ENCODE data around the gene MCM5. TPM values are rescaled to one million over a fixed set of nuclear protein-coding genes. Genes with fewer than 3 reads are reported as not detected.

Gene MCM5
- total RNA-seq, 1 experiment from 2014 or later: 107 TPM

DNA sequence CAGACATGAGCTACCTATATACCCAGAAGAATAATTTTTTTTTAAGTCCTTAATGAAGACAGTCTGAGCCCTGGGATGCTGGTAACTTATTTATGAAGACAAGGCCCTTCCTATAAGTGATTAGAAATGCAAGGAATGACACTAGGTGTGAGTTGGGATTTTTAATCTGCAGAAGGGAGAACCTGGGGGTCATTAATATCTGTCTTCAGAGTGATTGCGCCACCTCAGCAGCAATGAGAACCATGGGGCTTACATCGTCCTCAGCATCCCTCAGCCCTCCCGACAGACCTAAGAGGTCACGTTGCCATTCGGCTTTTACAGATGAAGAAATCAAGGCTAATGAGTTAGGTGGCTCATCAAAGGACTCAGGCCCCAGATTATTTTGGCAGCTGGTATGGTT is 55.6 kb downstream of the MCM5 start:
- no peaks in the 10 kb centered on the region for H3K9me3 Mint-ChIP-seq (ENCODE audit: unreplicated experiment)
- H3K27ac Mint-ChIP-seq (ENCODE audit: unreplicated experiment): no peak overlapping the region
- H3K27me3 ChIP-seq (replicated peaks; ENCODE audit: control insufficient read depth, insufficient read depth, low read length): no peaks in the 10 kb centered on the region
- no peak overlapping the region for H3K4me3 Mint-ChIP-seq (ENCODE audit: unreplicated experiment)
- ChIA-PET CTCF (no interaction called here), POLR2A (interaction anchor here (0.6 kb wide), 1 partner anchor 24 kb away, joined by 7 read pairs; no protein-coding TSS in a partner anchor)
- no peaks in the 10 kb centered on the region for H3K36me3 ChIP-seq (ENCODE audit: control insufficient read depth, insufficient read depth, low read length)
- BruUV-seq (replicated peaks): no TSS peak
- H3K36me3 Mint-ChIP-seq (ENCODE audit: insufficient read depth, unreplicated experiment): no peaks in the 10 kb centered on the region
- H3K4me1 ChIP-seq: no peaks in the 10 kb centered on the region
- peaks cover 5% of the 10 kb centered on the region for H3K27me3 Mint-ChIP-seq (ENCODE audit: insufficient read depth, unreplicated experiment)
- TF ChIP-seq, protein P1, sequence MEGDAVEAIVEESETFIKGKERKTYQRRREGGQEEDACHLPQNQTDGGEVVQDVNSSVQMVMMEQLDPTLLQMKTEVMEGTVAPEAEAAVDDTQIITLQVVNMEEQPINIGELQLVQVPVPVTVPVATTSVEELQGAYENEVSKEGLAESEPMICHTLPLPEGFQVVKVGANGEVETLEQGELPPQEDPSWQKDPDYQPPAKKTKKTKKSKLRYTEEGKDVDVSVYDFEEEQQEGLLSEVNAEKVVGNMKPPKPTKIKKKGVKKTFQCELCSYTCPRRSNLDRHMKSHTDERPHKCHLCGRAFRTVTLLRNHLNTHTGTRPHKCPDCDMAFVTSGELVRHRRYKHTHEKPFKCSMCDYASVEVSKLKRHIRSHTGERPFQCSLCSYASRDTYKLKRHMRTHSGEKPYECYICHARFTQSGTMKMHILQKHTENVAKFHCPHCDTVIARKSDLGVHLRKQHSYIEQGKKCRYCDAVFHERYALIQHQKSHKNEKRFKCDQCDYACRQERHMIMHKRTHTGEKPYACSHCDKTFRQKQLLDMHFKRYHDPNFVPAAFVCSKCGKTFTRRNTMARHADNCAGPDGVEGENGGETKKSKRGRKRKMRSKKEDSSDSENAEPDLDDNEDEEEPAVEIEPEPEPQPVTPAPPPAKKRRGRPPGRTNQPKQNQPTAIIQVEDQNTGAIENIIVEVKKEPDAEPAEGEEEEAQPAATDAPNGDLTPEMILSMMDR (IDR thresholded peaks at IDR 0.05; ENCODE audit: insufficient read depth in 1 of 2, low read depth in 1 of 2, low read length in 1 of 2, severe bottlenecking in 1 of 2, unreplicated experiment in 1 of 2): no peak
- no peaks in the 10 kb centered on the region for H3K9me3 ChIP-seq
- no peak for DNase-seq
- intact Hi-C loops (cut with micrococcal nuclease; ENCODE audit: unreplicated experiment): no loop called here
- no peaks in the 10 kb centered on the region for H3K4me1 Mint-ChIP-seq (ENCODE audit: low read depth, unreplicated experiment)
- H3K4me3 ChIP-seq (ENCODE audit: low read depth, low read length): no peak overlapping the region

DNA sequence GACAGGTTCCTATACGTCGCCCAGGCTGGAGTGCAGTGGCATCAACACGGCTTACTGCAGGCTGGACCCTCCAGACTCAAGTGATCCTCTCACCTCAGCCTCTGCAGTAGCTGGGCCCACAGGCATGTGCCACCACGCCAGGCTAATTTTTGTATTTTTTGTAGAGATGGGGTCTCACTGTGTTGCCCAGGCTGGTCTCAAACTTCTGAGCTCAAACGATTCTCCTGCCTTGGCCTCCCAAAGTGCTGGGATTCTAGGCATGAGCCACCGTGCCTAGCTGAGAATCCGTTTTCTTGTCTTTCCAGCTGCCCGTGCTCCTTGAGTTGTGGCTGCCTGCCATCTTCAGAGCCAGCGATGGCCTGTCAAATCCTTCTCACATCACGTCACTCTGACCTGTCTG is 56.8 kb downstream of the MCM5 start:
- H3K27me3 Mint-ChIP-seq (ENCODE audit: insufficient read depth, unreplicated experiment): peaks cover 5% of the 10 kb centered on the region
- POLR2A ChIA-PET: no interaction called here
- CTCF ChIA-PET: no interaction called here

DNA sequence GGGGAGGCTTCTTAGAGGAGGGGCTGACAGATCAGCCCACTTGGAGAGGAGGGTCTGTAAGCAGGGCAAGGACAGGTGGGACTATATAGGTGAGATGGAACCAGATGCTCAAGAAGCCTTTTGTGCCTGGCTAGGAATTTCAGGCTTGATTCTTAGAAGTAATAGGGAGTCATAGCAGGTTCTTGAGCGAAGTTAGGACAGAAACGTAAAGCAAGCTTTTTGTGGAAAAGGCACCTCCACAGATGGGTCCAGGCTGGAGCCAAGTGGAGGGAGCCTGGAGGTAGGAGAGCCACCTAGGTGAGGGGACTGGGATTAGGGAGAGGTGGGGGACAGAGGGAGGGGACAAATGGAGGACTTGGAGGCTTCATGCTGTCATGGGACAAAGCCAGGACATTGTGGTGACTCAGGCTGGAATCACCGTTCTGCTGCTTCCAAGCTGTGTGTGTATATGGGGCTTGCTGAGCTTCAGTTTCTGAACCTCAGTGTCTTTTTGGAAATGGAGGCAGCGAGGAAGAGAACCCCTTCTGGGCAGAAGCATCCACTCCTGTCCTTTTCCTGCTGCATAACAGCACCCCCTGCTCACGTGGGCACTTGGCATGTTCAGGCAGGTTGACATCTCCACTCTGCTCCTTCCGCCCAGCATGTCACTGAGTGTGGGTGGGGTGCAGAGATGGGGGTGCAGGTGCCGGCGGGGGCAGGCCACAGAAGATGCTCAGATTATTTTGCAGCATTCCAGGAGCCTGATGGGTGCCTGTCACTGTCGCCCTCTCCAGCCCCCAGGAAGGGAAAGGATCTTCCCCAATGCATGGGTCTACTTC is 58.0 kb downstream of the MCM5 start:
- BruUV-seq (replicated peaks): no TSS peak
- Histone ChIP-seq H3K4me3 (ENCODE audit: low read depth, low read length) (no peak overlapping the region), H3K4me1 (no peaks in the 10 kb centered on the region), H3K36me3 (ENCODE audit: control insufficient read depth, insufficient read depth, low read length) (no peaks in the 10 kb centered on the region), H3K9me3 (no peaks in the 10 kb centered on the region), H3K27me3 (replicated peaks; ENCODE audit: control insufficient read depth, insufficient read depth, low read length) (no peaks in the 10 kb centered on the region)
- peaks cover under 1% of the 10 kb centered on the region for H3K9me3 Mint-ChIP-seq (ENCODE audit: unreplicated experiment)
- no peaks in the 10 kb centered on the region for H3K36me3 Mint-ChIP-seq (ENCODE audit: insufficient read depth, unreplicated experiment)
- DNase-seq: no peak
- intact Hi-C loops (cut with micrococcal nuclease; ENCODE audit: unreplicated experiment): no loop called here
- no peak overlapping the region for H3K4me3 Mint-ChIP-seq (ENCODE audit: unreplicated experiment)
- ChIA-PET POLR2A (no interaction called here), CTCF (no interaction called here)
- TF ChIP-seq, protein P1 (IDR thresholded peaks at IDR 0.05; ENCODE audit: insufficient read depth in 1 of 2, low read depth in 1 of 2, low read length in 1 of 2, severe bottlenecking in 1 of 2, unreplicated experiment in 1 of 2): no peak
- H3K4me1 Mint-ChIP-seq (ENCODE audit: low read depth, unreplicated experiment): no peaks in the 10 kb centered on the region
- H3K27ac Mint-ChIP-seq (ENCODE audit: unreplicated experiment): no peak overlapping the region
- H3K27me3 Mint-ChIP-seq (ENCODE audit: insufficient read depth, unreplicated experiment): peaks cover 5% of the 10 kb centered on the region

More for the DNA sequence above, 56.8 kb downstream of the MCM5 start:
- Histone ChIP-seq H3K4me3 (ENCODE audit: low read depth, low read length) (no peak overlapping the region), H3K4me1 (no peaks in the 10 kb centered on the region), H3K36me3 (ENCODE audit: control insufficient read depth, insufficient read depth, low read length) (no peaks in the 10 kb centered on the region), H3K27me3 (replicated peaks; ENCODE audit: control insufficient read depth, insufficient read depth, low read length) (no peaks in the 10 kb centered on the region), H3K9me3 (no peaks in the 10 kb centered on the region)
- Mint-ChIP-seq H3K4me1 (ENCODE audit: low read depth, unreplicated experiment) (no peaks in the 10 kb centered on the region), H3K36me3 (ENCODE audit: insufficient read depth, unreplicated experiment) (no peaks in the 10 kb centered on the region), H3K9me3 (ENCODE audit: unreplicated experiment) (no peaks in the 10 kb centered on the region), H3K4me3 (ENCODE audit: unreplicated experiment) (no peak overlapping the region), H3K27ac (ENCODE audit: unreplicated experiment) (no peak overlapping the region)
- no peak for DNase-seq
- no TSS peak for BruUV-seq (replicated peaks)
- TF ChIP-seq, protein P1 (IDR thresholded peaks at IDR 0.05; ENCODE audit: insufficient read depth in 1 of 2, low read depth in 1 of 2, low read length in 1 of 2, severe bottlenecking in 1 of 2, unreplicated experiment in 1 of 2): no peak
- intact Hi-C loops (cut with micrococcal nuclease; ENCODE audit: unreplicated experiment): no loop called here
